ENCODE data around the gene TFAP2D. TPM values are rescaled to one million over a fixed set of nuclear protein-coding genes. Genes with fewer than 3 reads are reported as not detected.

TFAP2D gene
- total and polyA plus RNA-seq, 10 donors, result not detected

- no peak for TF ChIP-seq POLR2AphosphoS5 (IDR thresholded peaks at IDR 0.05)
- TF ChIP-seq POLR2A (IDR thresholded peaks at IDR 0.05), result no peak
- no peak for TF ChIP-seq CTCF (IDR thresholded peaks at IDR 0.05 in 8 of 11, conservative IDR thresholded peaks at IDR 0.05 in 3 of 11)
- DNase-seq, result no peak
- H3K36me3 ChIP-seq, result no peaks in the 10 kb centered on the region
- peaks cover 0 to 31% (median 18%) of the 10 kb centered on the region in 6 donors for H3K4me1 ChIP-seq
- H3K27me3 ChIP-seq (replicated peaks in 1 of 7), result peaks cover 0 to 99% (median 86%) of the 10 kb centered on the region in 7 donors
- H3K9me3 ChIP-seq, result no peaks in the 10 kb centered on the region
- peak overlapping the region in 7 of 8 donors; percentile 1 to 62 (median 19) for H3K4me3 ChIP-seq
- H3K27ac ChIP-seq, result no peak overlapping the region
- WGBS, 5 donors, result 3 to 6% (median 4%) methylated on average over 58 of the region's 58 CpGs
- intact Hi-C loops (cut with DNase I; ENCODE audit: low total_unique reads), result loop anchor here (5.0 to 10.0 kb wide), 2 partner anchors 532 to 1205 kb away; no protein-coding TSS in a partner anchor
Measured at GRCh38 chr6:50819904-50820868, 106.9 kb downstream of the TFAP2D start.

GRCh38 chr6:50820869-50821264 is 107.5 kb downstream of the TFAP2D start:
- Histone ChIP-seq H3K4me3 (no peak overlapping the region), H3K27ac (no peak overlapping the region), H3K4me1 (peaks cover 0 to 24% (median 17%) of the 10 kb centered on the region in 6 donors), H3K36me3 (no peaks in the 10 kb centered on the region), H3K9me3 (no peaks in the 10 kb centered on the region), H3K27me3 (replicated peaks in 1 of 7) (peaks cover 0 to 99% (median 92%) of the 10 kb centered on the region in 7 donors)
- intact Hi-C loops (cut with DNase I; ENCODE audit: low total_unique reads), result no loop called here
- DNase-seq, result no peak
- 8 to 17% (median 12%) methylated on average over 5 of the region's 5 CpGs for WGBS, 5 donors
- no peak for TF ChIP-seq POLR2AphosphoS5 (IDR thresholded peaks at IDR 0.05)
- TF ChIP-seq CTCF (IDR thresholded peaks at IDR 0.05 in 8 of 11, conservative IDR thresholded peaks at IDR 0.05 in 3 of 11), result no peak
- TF ChIP-seq POLR2A (IDR thresholded peaks at IDR 0.05), result no peak

GRCh38 chr6:50821441-50822077 is 108.2 kb downstream of the TFAP2D start:
- Histone ChIP-seq H3K4me1 (peaks cover 0 to 24% (median 16%) of the 10 kb centered on the region in 6 donors), H3K9me3 (no peaks in the 10 kb centered on the region), H3K27ac (no peak overlapping the region), H3K36me3 (no peaks in the 10 kb centered on the region), H3K27me3 (replicated peaks in 1 of 7) (peaks cover 0 to 100% (median 97%) of the 10 kb centered on the region in 7 donors), H3K4me3 (no peak overlapping the region)
- WGBS, 5 donors, result 3 to 7% (median 6%) methylated on average over 20 of the region's 20 CpGs
- DNase-seq, result no peak
- no peak for TF ChIP-seq POLR2AphosphoS5 (IDR thresholded peaks at IDR 0.05)
- TF ChIP-seq CTCF (IDR thresholded peaks at IDR 0.05 in 8 of 11, conservative IDR thresholded peaks at IDR 0.05 in 3 of 11), result no peak
- no peak for TF ChIP-seq POLR2A (IDR thresholded peaks at IDR 0.05)
- intact Hi-C loops (cut with DNase I; ENCODE audit: low total_unique reads), result no loop called here

GRCh38 chr6:50822078-50822476 is 108.8 kb downstream of the TFAP2D start:
- peaks cover 0 to 24% (median 16%) of the 10 kb centered on the region in 6 donors for H3K4me1 ChIP-seq
- 4 to 9% (median 7%) methylated on average over 6 of the region's 6 CpGs for WGBS, 5 donors
- intact Hi-C loops (cut with DNase I; ENCODE audit: low total_unique reads), result no loop called here
- H3K27me3 ChIP-seq (replicated peaks in 1 of 7), result peaks cover 0 to 100% (median 99%) of the 10 kb centered on the region in 7 donors
- H3K4me3 ChIP-seq, result no peak overlapping the region
- no peak overlapping the region for H3K27ac ChIP-seq
- TF ChIP-seq POLR2A (IDR thresholded peaks at IDR 0.05), result no peak
- TF ChIP-seq POLR2AphosphoS5 (IDR thresholded peaks at IDR 0.05), result no peak
- TF ChIP-seq CTCF (IDR thresholded peaks at IDR 0.05 in 8 of 11, conservative IDR thresholded peaks at IDR 0.05 in 3 of 11), result no peak
- DNase-seq, result no peak
- H3K36me3 ChIP-seq, result no peaks in the 10 kb centered on the region
- H3K9me3 ChIP-seq, result no peaks in the 10 kb centered on the region
